IMR-90 (cell line): Measurements from ENCODE around the gene BCL11B. TPM values are rescaled to one million over a fixed set of nuclear protein-coding genes. Genes with fewer than 3 reads are reported as not detected.

Experiments used
- ATAC-seq: fragments of 200-7000 bp; cut with Tn5 transposase; 2 replicates; pipeline ENCODE4 v1.9.1; 2020; ENCODE audit warnings: low read depth, mild to moderate bottlenecking, moderate library complexity
- BruUV-seq: library from RNA; stranded (reverse); fragments of 400-500 nt; replicated peaks from 2 replicates; lab custom pipeline; 2021; lab: Mats Ljungman, UMichigan
- CTCF ChIA-PET: fragments of 300-600 bp; formaldehyde crosslinking; extraction: SDS; loops from one replicate; lab custom pipeline; 2021; ENCODE audit warnings: antibody characterized with exemption; lab: Yijun Ruan, JAX
- POLR2A ChIA-PET: fragments of 300-600 bp; sonication (Branson Sonifier 250); formaldehyde crosslinking; loops from one replicate; lab custom pipeline; 2022; ENCODE audit warnings: antibody characterized with exemption; ENCODE audit not compliant: unreplicated experiment; lab: Charles Lee
- DNase-seq: peaks from one replicate; pipeline ENCODE4 v3.0.0; 2013
- H2AFZ ChIP-seq: replicated peaks from 2 replicates; pipeline ENCODE3; 2013; ENCODE audit warnings: low read length, mild to moderate bottlenecking; ENCODE audit not compliant: poor library complexity
- H2AK5ac ChIP-seq: 2 replicates; pipeline ENCODE4 v1.6.1; 2013; ENCODE audit warnings: low read depth, low read length, inconsistent platforms
- H2AK9ac ChIP-seq: replicated peaks from 2 replicates; pipeline ENCODE3; 2013; ENCODE audit warnings: mild to moderate bottlenecking, low read depth, low read length, moderate library complexity; ENCODE audit not compliant: poor library complexity
- H2BK120ac ChIP-seq: 2 replicates; pipeline ENCODE4 v1.6.1; 2013; ENCODE audit warnings: low read depth, low read length, inconsistent platforms
- H2BK15ac ChIP-seq: 3 replicates; pipeline ENCODE4 v1.6.1; 2013; ENCODE audit warnings: low read depth, low read length, inconsistent platforms
- H2BK20ac ChIP-seq: 2 replicates; pipeline ENCODE4 v1.6.1; 2013; ENCODE audit warnings: low read depth, mild to moderate bottlenecking, inconsistent platforms, low read length, moderate library complexity
- H2BK5ac ChIP-seq: 2 replicates; pipeline ENCODE4 v1.6.1; 2013; ENCODE audit warnings: mild to moderate bottlenecking, low read depth, low read length, inconsistent platforms; ENCODE audit not compliant: poor library complexity, severe bottlenecking
- H3K14ac ChIP-seq: replicated peaks from 2 replicates; pipeline ENCODE4 v1.6.1; 2013; ENCODE audit warnings: low read depth, low read length, inconsistent platforms
- H3K18ac ChIP-seq: 2 replicates; pipeline ENCODE4 v1.6.1; 2013; ENCODE audit warnings: low read depth, low read length, control low read depth
- H3K23ac ChIP-seq: 2 replicates; pipeline ENCODE4 v1.6.1; 2013; ENCODE audit warnings: low read depth, low read length, inconsistent platforms
- H3K27ac ChIP-seq: 2 replicates; pipeline ENCODE4 v1.5.1; 2013; ENCODE audit warnings: mild to moderate bottlenecking, control low read depth, low read length; ENCODE audit not compliant: insufficient read depth
- H3K27me3 ChIP-seq: 2 replicates; pipeline ENCODE4 v1.6.1; 2013; ENCODE audit warnings: low read length; ENCODE audit not compliant: control insufficient read depth, insufficient read depth
- H3K36me3 ChIP-seq: 2 replicates; pipeline ENCODE4 v1.6.1; 2013; ENCODE audit warnings: low read length, mixed read lengths; ENCODE audit not compliant: control insufficient read depth, insufficient read depth
- H3K4ac ChIP-seq: 2 replicates; pipeline ENCODE4 v1.6.1; 2013; ENCODE audit warnings: low read depth, low read length, inconsistent platforms
- H3K4me1 ChIP-seq: 2 replicates; pipeline ENCODE4 v1.6.1; 2013; ENCODE audit warnings: low read length, mixed read lengths; ENCODE audit not compliant: control insufficient read depth, insufficient read depth
- H3K4me2 ChIP-seq: 2 replicates; pipeline ENCODE4 v1.6.1; 2013; ENCODE audit warnings: low read depth, mild to moderate bottlenecking, control low read depth, low read length, moderate library complexity
- H3K4me3 ChIP-seq: 2 replicates; pipeline ENCODE4 v1.5.1; 2013; ENCODE audit warnings: low read depth, mild to moderate bottlenecking, control low read depth, low read length, moderate library complexity; ENCODE audit not compliant: insufficient read depth
- H3K56ac ChIP-seq: 2 replicates; pipeline ENCODE4 v1.6.1; 2013; ENCODE audit warnings: low read length, inconsistent platforms; ENCODE audit not compliant: insufficient read depth; ENCODE audit errors: extremely low read depth
- H3K79me1 ChIP-seq, 2 experiments: 2 replicates each; pipeline ENCODE4 v1.6.1; 2013; ENCODE audit warnings: low read length in 2 of 2, inconsistent platforms in 1 of 2, low read depth in 1 of 2
- H3K9ac ChIP-seq: 2 replicates; pipeline ENCODE4 v1.6.1; 2013; ENCODE audit warnings: low read depth, low read length, control low read depth
- H3K9me1 ChIP-seq: 2 replicates; pipeline ENCODE4 v1.6.1; 2013; ENCODE audit warnings: low read length, inconsistent platforms; ENCODE audit not compliant: insufficient read depth
- H3K9me3 ChIP-seq: 2 replicates; pipeline ENCODE4 v1.6.1; 2013; ENCODE audit warnings: low read length; ENCODE audit not compliant: control insufficient read depth, insufficient read depth
- H4K20me1 ChIP-seq: 2 replicates; pipeline ENCODE4 v1.6.1; 2013; ENCODE audit warnings: low read length, inconsistent platforms; ENCODE audit not compliant: insufficient read depth
- H4K5ac ChIP-seq: 2 replicates; pipeline ENCODE4 v1.6.1; 2013; ENCODE audit warnings: mild to moderate bottlenecking, low read depth, low read length, control low read depth
- H4K8ac ChIP-seq, 2 experiments: 2 replicates each; pipeline ENCODE4 v1.6.1; 2013; ENCODE audit warnings: low read depth in 2 of 2, low read length in 2 of 2, control low read depth in 1 of 2, inconsistent platforms in 1 of 2
- H4K91ac ChIP-seq: 2 replicates; pipeline ENCODE4 v1.6.1; 2013; ENCODE audit warnings: low read depth, low read length, inconsistent platforms; ENCODE audit not compliant: insufficient read depth
- BHLHE40 ChIP-seq: fragments of 150-350 bp; IDR thresholded peaks from 2 replicates; pipeline ENCODE4 v1.6.1; 2016; ENCODE audit warnings: mild to moderate bottlenecking, low read depth, low read length
- CEBPB ChIP-seq: IDR thresholded peaks from 2 replicates; pipeline ENCODE4 v1.6.1; 2012; ENCODE audit warnings: low read depth, low read length, improper control_type of control experiment
- CHD1 ChIP-seq: IDR thresholded peaks from 2 replicates; pipeline ENCODE4 v1.6.1; 2012; ENCODE audit warnings: low read depth, low read length, improper control_type of control experiment
- CTCF ChIP-seq: conservative IDR thresholded peaks from 2 replicates; pipeline ENCODE4 v1.5.1; 2012; ENCODE audit warnings: mild to moderate bottlenecking, low read depth, low read length, improper control_type of control experiment
- MAFK ChIP-seq: IDR thresholded peaks from 2 replicates; pipeline ENCODE4 v1.6.1; 2012; ENCODE audit warnings: low read depth, low read length, improper control_type of control experiment
- MAZ ChIP-seq: IDR thresholded peaks from 2 replicates; pipeline ENCODE4 v1.6.1; 2012; ENCODE audit warnings: low read depth, mild to moderate bottlenecking, low read length, improper control_type of control experiment, moderate library complexity, borderline replicate concordance
- NFE2L2 ChIP-seq: fragments of 150-350 bp; IDR thresholded peaks from 2 replicates; pipeline ENCODE4 v1.6.1; 2016; ENCODE audit warnings: low read depth, mild to moderate bottlenecking, low read length
- RAD21 ChIP-seq: IDR thresholded peaks from 2 replicates; pipeline ENCODE4 v1.6.1; 2012; ENCODE audit warnings: low read length, improper control_type of control experiment
- SMC3 ChIP-seq: fragments of 150-350 bp; IDR thresholded peaks from 2 replicates; pipeline ENCODE4 v1.6.1; 2016; ENCODE audit warnings: low read depth, mild to moderate bottlenecking, antibody characterized with exemption, low read length, moderate library complexity
- USF2 ChIP-seq: fragments of 150-350 bp; IDR thresholded peaks from 2 replicates; pipeline ENCODE4 v1.6.1; 2017; ENCODE audit warnings: mild to moderate bottlenecking, antibody characterized with exemption, low read length, low read depth
- WGBS, 2 experiments: methylation state at CpG; one replicate each; pipeline versions ENCODE4 v1.1.5 to v1.1.7; 2013; ENCODE audit warnings: missing lambda C conversion rate in 2 of 2; ENCODE audit not compliant: insufficient read length in 1 of 2; ENCODE audit errors: extremely low coverage in 2 of 2; 5-methylcytosine and 5-hydroxymethylcytosine counted together
- dilution Hi-C: fragments of 300-500 bp; cut with HindIII; formaldehyde crosslinking; loops from one replicate; pipeline ENCODE4 v1.14.3; 2018; ENCODE audit warnings: low sequenced_read_pairs; ENCODE audit not compliant: unreplicated experiment
- in situ Hi-C: fragments of 300-500 bp; cut with MboI; formaldehyde crosslinking; loops from 3 replicates; pipeline ENCODE4 v1.14.3; 2019; ENCODE audit warnings: low sequenced_read_pairs, inconsistent platforms, mixed read lengths
- intact Hi-C: fragments of 100-400 bp; cut with micrococcal nuclease; formaldehyde crosslinking; loops from 2 replicates; pipeline ENCODE4 v1.10.0; 2022
- polyA plus RNA-seq, 3 experiments: library from polyadenylated mRNA; depleted of rRNA; stranded (reverse); fragments of >200 nt; gene quantifications; 2 replicates each; pipeline ENCODE4 v1.2.3, GENCODE V29; 2012; ENCODE audit warnings: low replicate concordance in 1 of 3
- total RNA-seq: library from RNA; depleted of rRNA; stranded (reverse); fragments of >200 nt; gene quantifications from 2 replicates; pipeline ENCODE4 v1.2.3, GENCODE V29; 2012

Gene BCL11B
- total and polyA plus RNA-seq, 2 of the 4 experiments (the other 2 are of a cell fraction) = under 0.01 TPM; not detected in 1

- dilution Hi-C loops (no loop called here), intact Hi-C loops (no loop called here), in situ Hi-C loops (no loop called here)
- POLR2A ChIA-PET = no interaction called here
- CTCF ChIA-PET = no interaction called here
- Histone ChIP-seq H3K56ac (no peak overlapping the region), H3K14ac (no peak overlapping the region), H4K20me1 (no peaks in the 10 kb centered on the region), H3K23ac (no peak overlapping the region), H3K27me3 (peaks cover 7% of the 10 kb centered on the region; the same call in 1 of the 2 replicates), H4K5ac (no peak overlapping the region), H3K4me3 (no peak overlapping the region), H3K36me3 (no peaks in the 10 kb centered on the region), H2AK9ac (no peak overlapping the region), H3K18ac (no peak overlapping the region), H2BK15ac (no peak overlapping the region), H3K27ac (no peak overlapping the region), H3K9me3 (no peaks in the 10 kb centered on the region), H2BK5ac (no peak overlapping the region), H3K9me1 (no peaks in the 10 kb centered on the region), H4K91ac (no peak overlapping the region), H4K8ac (no peak overlapping the region), H2BK120ac (no peak overlapping the region), H2BK20ac (no peak overlapping the region), H3K4me1 (no peaks in the 10 kb centered on the region), H3K4me2 (no peak overlapping the region), H3K9ac (no peak overlapping the region), H2AK5ac (no peak overlapping the region), H3K4ac (no peak overlapping the region), H2AFZ (no peak overlapping the region), H3K79me1 (no peaks in the 10 kb centered on the region)
- DNase-seq (no peak), ATAC-seq (no peak)
- no TSS peak for BruUV-seq
- 60% methylated on average over 1 of the region's 2 CpGs; no CpG with 5 or more reads in 1 of the 2 experiments for WGBS, 2 experiments
- TF ChIP-seq SMC3 = no peak
- TF ChIP-seq NFE2L2 = no peak
- TF ChIP-seq CTCF = no peak
- no peak for TF ChIP-seq MAZ
- no peak for TF ChIP-seq RAD21
- TF ChIP-seq BHLHE40 = no peak
- TF ChIP-seq USF2 = no peak
- TF ChIP-seq MAFK = no peak
- TF ChIP-seq CEBPB = no peak
- no peak for TF ChIP-seq CHD1
Measured at GRCh38 chr14:99251721-99252120, 20.3 kb downstream of the BCL11B start.
